AG09309 (cell line): ENCODE data around the gene EN1.
A peak's percentile ranks its signal among the peaks of the same experiment; 100 is the strongest.

ENCODE experiments used
- DNase-seq: peaks from one replicate; pipeline ENCODE4 v3.0.0-alpha.2; 2010; ENCODE audit warnings: low read depth
- H3K4me3 ChIP-seq: 2 replicates; pipeline ENCODE4 v1.5.1; 2011; ENCODE audit warnings: mild to moderate bottlenecking, low read depth, low read length, moderate library complexity; ENCODE audit not compliant: control insufficient read depth
- TF ChIP-seq, protein P1 (sequence below): IDR thresholded peaks from 2 replicates; pipeline ENCODE4 v1.5.1; 2011; ENCODE audit warnings: mild to moderate bottlenecking, low read depth, low read length, inconsistent platforms; ENCODE audit not compliant: insufficient read depth, control insufficient read depth; ENCODE audit errors: missing control alignments

EN1 gene

DNA sequence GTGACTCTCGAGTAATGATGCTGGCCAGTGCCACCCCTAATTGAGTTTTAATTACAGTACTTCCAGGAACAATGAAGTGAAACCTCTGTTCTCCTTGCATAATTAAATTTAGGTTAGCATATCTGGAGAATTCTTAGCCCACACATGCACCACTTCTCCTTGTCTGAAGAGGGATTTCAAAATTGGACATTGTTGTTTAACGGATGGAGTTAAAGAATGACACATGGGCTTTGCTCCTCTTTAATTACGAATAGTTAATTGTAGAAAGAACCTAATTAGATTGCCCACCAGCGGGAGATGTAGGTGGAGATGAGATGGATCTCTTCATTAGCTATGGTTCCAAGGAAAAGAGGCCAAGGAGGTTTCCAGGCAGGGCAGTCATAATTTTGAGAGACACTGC, 33.1 kb upstream of the EN1 start:
- no peak for DNase-seq
- no peak overlapping the region for H3K4me3 ChIP-seq
- TF ChIP-seq, protein P1, sequence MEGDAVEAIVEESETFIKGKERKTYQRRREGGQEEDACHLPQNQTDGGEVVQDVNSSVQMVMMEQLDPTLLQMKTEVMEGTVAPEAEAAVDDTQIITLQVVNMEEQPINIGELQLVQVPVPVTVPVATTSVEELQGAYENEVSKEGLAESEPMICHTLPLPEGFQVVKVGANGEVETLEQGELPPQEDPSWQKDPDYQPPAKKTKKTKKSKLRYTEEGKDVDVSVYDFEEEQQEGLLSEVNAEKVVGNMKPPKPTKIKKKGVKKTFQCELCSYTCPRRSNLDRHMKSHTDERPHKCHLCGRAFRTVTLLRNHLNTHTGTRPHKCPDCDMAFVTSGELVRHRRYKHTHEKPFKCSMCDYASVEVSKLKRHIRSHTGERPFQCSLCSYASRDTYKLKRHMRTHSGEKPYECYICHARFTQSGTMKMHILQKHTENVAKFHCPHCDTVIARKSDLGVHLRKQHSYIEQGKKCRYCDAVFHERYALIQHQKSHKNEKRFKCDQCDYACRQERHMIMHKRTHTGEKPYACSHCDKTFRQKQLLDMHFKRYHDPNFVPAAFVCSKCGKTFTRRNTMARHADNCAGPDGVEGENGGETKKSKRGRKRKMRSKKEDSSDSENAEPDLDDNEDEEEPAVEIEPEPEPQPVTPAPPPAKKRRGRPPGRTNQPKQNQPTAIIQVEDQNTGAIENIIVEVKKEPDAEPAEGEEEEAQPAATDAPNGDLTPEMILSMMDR: no peak

DNA sequence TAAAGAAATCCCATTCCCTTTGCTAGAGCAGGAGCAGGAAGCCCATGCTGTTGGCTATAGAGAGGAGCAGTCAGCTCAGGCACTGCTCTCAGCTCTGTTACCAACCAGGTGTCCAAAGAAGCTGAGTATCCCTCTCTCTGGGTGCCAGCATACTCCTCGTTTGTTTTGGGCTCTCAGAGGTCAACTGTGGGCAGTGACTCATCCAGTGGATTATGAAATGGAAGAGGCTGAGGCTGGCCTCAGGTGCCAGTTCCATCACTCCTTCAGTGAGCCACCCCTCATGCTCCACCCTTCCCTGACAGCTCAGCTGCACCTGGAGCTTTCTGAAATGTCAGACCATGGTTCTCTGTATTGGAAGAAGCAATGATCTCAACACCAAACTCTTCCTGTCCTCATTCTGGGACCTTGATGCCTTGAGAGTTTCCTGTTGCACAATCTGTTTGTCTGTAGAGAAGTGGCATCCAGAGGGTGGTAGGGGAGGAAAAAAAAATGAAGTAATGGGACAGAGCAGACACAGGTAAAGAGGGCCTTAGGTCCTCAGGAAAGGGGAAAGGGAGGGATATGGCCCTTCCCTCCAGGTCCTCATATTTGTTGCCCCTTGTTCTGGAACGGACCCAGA, 31.2 kb upstream of the EN1 start:
- TF ChIP-seq, protein P1: no peak
- H3K4me3 ChIP-seq: no peak overlapping the region
- no peak for DNase-seq

DNA sequence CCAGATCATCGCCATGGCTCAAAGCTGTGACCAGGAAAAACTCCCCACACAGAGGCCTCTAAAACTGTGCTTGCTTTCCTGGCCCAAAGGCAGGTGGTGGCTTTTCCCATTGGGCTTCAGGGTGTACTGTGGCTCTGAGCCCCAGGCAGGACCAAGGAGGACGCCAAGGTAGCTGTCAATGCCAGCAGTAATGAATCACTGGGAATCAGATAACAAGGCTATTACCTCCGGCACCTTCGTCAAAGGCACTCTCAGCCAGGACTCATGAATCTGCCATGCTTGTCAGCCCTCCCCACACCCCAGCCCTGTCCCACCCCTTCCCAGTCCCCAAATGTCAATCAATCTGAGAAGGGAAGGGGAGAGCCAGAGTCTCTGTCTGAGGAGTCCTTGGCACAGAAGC, 27.9 kb upstream of the EN1 start:
- TF ChIP-seq, protein P1: no peak
- DNase-seq: no peak

DNA sequence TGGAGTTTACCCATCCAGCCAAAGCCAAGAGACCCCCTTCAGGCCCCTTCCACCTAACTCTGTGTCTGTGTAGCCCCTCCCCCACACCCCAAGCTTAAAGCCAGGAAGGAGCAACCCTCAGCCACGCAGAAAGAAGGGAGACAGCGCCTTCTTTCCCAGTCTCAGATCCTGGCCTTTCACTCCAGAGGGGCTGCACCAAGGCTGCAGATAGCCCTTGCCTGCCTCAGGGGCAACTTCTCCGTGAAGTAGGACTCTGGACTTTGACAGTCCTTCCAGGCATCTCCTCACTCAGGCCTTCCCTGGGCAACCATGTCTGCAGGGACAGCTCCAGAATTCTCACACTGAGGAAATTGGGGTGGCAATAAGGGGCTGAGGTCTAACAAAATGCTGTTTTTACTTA, 26.9 kb upstream of the EN1 start:
- TF ChIP-seq, protein P1: no peak
- DNase-seq: no peak

More for the DNA sequence above, 27.9 kb upstream of the EN1 start:
- H3K4me3 ChIP-seq: no peak overlapping the region

DNA sequence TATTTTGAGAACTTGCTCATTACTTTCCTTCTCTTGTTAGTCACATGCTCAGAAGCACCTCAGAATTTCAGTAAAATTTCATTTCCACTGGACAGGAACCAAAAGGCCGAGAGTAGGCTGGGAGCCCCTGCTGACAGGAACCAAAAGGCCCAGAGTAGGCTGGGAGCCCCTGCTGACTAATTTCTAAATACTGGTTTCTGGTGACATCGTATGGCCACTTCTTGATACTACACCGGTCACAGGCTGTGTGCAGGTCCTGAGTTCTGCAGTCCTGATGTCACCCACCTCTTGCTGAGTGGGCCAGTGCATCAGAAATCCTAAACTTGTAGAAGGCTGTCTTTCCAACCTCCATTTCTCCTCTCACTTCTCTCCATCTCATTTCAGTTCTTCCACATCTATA, 17.7 kb upstream of the EN1 start:
- DNase-seq: peak; percentile 24
- TF ChIP-seq, protein P1: peak; percentile 78
- H3K4me3 ChIP-seq: no peak overlapping the region

More for the DNA sequence above, 26.9 kb upstream of the EN1 start:
- H3K4me3 ChIP-seq: no peak overlapping the region

DNA sequence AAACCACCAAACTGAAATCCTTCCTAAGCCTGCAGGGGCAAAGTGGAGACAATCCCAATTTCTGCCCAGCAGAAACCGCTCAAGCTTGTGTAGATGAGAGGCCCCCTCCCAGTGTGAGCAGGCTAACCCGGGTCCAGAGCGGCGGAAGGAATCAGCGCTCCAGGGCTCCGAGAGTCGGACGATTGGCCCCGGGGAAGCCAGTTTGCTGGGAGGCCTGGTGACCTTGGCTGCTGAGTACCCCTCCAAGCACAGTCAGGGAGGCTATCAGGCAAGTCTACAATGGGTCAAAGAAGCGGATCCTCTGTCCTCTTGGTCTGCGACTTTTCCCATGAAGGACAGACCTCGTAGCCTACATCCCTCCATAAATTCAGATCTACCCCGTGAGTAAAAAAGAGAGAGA, 16.8 kb upstream of the EN1 start:
- DNase-seq: no peak
- H3K4me3 ChIP-seq: no peak overlapping the region
- TF ChIP-seq, protein P1: no peak
